ENCODE results near the gene WDR89. TPM values are rescaled to one million over a fixed set of nuclear protein-coding genes. Genes with fewer than 3 reads are reported as not detected.

WDR89 gene
- total and polyA plus RNA-seq, 4 donors = 7.0 to 17.9 (median 8.7) TPM

DNA sequence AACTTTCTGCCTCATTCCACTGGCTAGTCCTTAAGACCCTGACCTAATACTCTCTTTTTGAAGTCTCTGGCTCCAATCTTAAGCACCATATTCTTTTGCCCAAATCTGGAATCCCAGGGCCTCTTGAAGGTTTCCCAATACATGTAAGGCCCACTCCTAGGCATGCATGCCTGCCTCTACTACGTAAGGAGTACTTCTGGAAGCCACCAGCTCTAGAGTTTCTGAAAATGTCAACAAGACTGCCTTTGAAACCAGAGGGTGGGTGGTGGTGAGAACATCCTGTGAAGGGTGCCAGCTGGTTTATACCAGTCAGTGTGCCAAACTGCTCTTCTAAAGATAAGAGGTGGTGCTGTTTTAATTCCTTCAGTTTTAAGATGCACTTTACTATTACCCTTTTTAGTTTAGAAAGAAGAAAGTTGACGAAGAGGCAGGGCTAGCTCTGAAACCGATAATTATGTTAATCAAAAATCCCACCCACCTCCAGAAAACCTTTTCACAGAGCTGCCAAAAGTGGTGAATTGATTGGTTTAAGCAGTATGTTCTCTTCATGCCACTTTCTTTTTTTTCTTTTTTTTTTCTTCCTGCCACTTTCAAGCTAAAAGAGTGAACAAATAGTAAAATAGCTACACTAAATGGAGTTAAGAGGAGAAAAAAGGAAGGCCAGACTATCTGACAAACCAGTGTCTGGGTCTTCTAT is 8.7 kb upstream of the WDR89 start:
- no peaks in the 10 kb centered on the region for H3K36me3 ChIP-seq (ENCODE audit: control insufficient read depth in 4 of 4, insufficient read depth in 4 of 4, low read length in 4 of 4)
- TF ChIP-seq, protein P1, sequence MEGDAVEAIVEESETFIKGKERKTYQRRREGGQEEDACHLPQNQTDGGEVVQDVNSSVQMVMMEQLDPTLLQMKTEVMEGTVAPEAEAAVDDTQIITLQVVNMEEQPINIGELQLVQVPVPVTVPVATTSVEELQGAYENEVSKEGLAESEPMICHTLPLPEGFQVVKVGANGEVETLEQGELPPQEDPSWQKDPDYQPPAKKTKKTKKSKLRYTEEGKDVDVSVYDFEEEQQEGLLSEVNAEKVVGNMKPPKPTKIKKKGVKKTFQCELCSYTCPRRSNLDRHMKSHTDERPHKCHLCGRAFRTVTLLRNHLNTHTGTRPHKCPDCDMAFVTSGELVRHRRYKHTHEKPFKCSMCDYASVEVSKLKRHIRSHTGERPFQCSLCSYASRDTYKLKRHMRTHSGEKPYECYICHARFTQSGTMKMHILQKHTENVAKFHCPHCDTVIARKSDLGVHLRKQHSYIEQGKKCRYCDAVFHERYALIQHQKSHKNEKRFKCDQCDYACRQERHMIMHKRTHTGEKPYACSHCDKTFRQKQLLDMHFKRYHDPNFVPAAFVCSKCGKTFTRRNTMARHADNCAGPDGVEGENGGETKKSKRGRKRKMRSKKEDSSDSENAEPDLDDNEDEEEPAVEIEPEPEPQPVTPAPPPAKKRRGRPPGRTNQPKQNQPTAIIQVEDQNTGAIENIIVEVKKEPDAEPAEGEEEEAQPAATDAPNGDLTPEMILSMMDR (IDR thresholded peaks at IDR 0.05; ENCODE audit: control extremely low read depth, extremely low read depth) = no peak
- peaks cover 0 to 10% (median 0%) of the 10 kb centered on the region in 5 donors for H3K4me1 ChIP-seq (ENCODE audit: control insufficient read depth in 5 of 5, insufficient read depth in 5 of 5, low read length in 5 of 5)
- H3K27me3 ChIP-seq (ENCODE audit: control insufficient read depth in 3 of 3, insufficient read depth in 3 of 3, low read length in 2 of 3) = no peaks in the 10 kb centered on the region
- WGBS, 2 donors = 69 to 84% methylated on average over 3 of the region's 3 CpGs
- ATAC-seq (ENCODE audit: insufficient read depth, low FRiP score) (peak; percentile 84), DNase-seq (peak; percentile 48 to 78 (median 56))
- no peak overlapping the region for H3K27ac ChIP-seq (ENCODE audit: low read depth in 1 of 2, low read length in 1 of 2)
- H3K4me3 ChIP-seq = no peak overlapping the region
- no peak overlapping the region for H3K9ac ChIP-seq (ENCODE audit: insufficient read depth in 1 of 2, low read length in 2 of 2)
- H3K9me3 ChIP-seq (ENCODE audit: control insufficient read depth in 4 of 4, insufficient read depth in 3 of 4, low read length in 3 of 4) = no peaks in the 10 kb centered on the region

DNA sequence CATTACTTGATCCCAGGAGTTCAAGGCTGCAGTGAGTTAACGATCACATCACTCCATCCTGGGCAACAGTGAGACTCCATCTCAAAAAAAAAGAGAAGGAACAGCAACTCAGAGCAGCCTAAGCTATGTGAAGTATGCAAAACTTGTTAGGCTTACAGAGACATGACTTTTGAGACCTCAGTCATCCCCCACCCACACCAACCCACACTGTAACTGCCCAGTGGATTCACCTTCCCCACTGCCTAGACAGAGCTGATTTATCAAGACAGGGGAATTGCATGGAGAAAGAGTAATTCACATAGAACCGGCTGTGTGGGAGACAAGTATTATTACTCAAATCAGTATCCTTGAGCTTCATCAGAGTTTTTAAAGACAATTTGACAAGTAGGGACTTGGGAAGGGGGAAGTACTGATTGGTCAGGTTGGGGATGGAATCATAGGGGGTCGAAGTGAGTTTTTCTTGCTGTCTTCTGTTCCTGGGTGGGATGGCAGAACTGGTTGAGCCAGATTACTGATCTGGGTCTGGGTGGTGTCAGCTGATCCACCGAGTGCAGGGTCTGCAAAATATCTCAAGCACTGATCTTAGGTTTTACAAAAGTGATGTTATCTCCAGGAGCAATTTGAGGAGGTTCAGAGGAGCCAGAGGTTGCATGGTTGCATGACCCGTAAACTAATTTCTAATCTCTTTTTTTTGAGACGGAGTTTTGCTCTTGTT is 6.2 kb upstream of the WDR89 start:
- TF ChIP-seq, protein P1 (IDR thresholded peaks at IDR 0.05; ENCODE audit: control extremely low read depth, extremely low read depth) = no peak
- 82 to 89% methylated on average over 6 of the region's 6 CpGs for WGBS, 2 donors
- no peak overlapping the region for H3K4me3 ChIP-seq
- H3K27ac ChIP-seq (ENCODE audit: low read depth in 1 of 2, low read length in 1 of 2) = no peak overlapping the region
- peaks cover 0 to 10% (median 0%) of the 10 kb centered on the region in 5 donors for H3K4me1 ChIP-seq (ENCODE audit: control insufficient read depth in 5 of 5, insufficient read depth in 5 of 5, low read length in 5 of 5)
- H3K27me3 ChIP-seq (ENCODE audit: control insufficient read depth in 3 of 3, insufficient read depth in 3 of 3, low read length in 2 of 3) = no peaks in the 10 kb centered on the region
- H3K36me3 ChIP-seq (ENCODE audit: control insufficient read depth in 4 of 4, insufficient read depth in 4 of 4, low read length in 4 of 4) = no peaks in the 10 kb centered on the region
- ATAC-seq (ENCODE audit: insufficient read depth, low FRiP score) (no peak), DNase-seq (no peak)
- no peak overlapping the region for H3K9ac ChIP-seq (ENCODE audit: insufficient read depth in 1 of 2, low read length in 2 of 2)
- no peaks in the 10 kb centered on the region for H3K9me3 ChIP-seq (ENCODE audit: control insufficient read depth in 4 of 4, insufficient read depth in 3 of 4, low read length in 3 of 4)

GRCh38 chr14:63644741-63645140 is 3.1 kb upstream of the WDR89 start:
- Histone ChIP-seq H3K9ac (ENCODE audit: insufficient read depth in 1 of 2, low read length in 2 of 2) (no peak overlapping the region), H3K36me3 (ENCODE audit: control insufficient read depth in 4 of 4, insufficient read depth in 4 of 4, low read length in 4 of 4) (peaks cover 0 to 2% (median 0%) of the 10 kb centered on the region in 4 donors), H3K4me3 (no peak overlapping the region), H3K4me1 (ENCODE audit: control insufficient read depth in 5 of 5, insufficient read depth in 5 of 5, low read length in 5 of 5) (peaks cover 0 to 7% (median 0%) of the 10 kb centered on the region in 5 donors), H3K27ac (ENCODE audit: low read depth in 1 of 2, low read length in 1 of 2) (no peak overlapping the region), H3K9me3 (ENCODE audit: control insufficient read depth in 4 of 4, insufficient read depth in 3 of 4, low read length in 3 of 4) (no peaks in the 10 kb centered on the region), H3K27me3 (ENCODE audit: control insufficient read depth in 3 of 3, insufficient read depth in 3 of 3, low read length in 2 of 3) (no peaks in the 10 kb centered on the region)
- 83 to 95% methylated on average over 2 of the region's 2 CpGs for WGBS, 2 donors
- DNase-seq (no peak), ATAC-seq (ENCODE audit: insufficient read depth, low FRiP score) (no peak)
- TF ChIP-seq, protein P1 (IDR thresholded peaks at IDR 0.05; ENCODE audit: control extremely low read depth, extremely low read depth) = no peak
